ENCODE results near the gene ATXN1. TPM values are rescaled to one million over a fixed set of nuclear protein-coding genes. Genes with fewer than 3 reads are reported as not detected.

Gene ATXN1
- total and polyA plus RNA-seq, 2 experiments from 2014 or later = 4.8 to 9.1 TPM

DNA sequence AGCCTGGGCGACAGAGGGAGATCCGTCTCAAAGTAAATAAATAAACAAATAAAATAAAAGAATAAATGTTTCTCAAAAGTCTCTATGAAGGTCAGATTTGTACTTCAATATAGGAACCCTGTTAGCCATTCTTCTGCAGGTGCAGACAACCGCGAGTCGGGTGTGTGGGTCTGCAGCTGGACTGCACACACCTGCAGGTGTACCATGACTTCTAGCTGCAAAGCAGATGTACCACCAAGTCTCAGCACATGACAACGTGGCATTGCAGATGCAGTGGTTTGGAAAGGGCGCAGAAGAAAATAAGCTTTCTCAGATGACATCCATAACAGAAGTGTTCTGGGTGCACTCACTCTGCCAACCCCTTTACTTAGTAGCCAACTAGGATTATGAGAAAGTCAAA is 239.7 kb downstream of the ATXN1 start:
- Histone ChIP-seq H3K4me3 (no peak overlapping the region), H3K27me3 (ENCODE audit: insufficient read depth) (no peaks in the 10 kb centered on the region), H3K27ac (ENCODE audit: low read depth) (no peak overlapping the region), H2AFZ (no peak overlapping the region), H3F3A (replicated peaks; ENCODE audit: low read depth) (no peaks in the 10 kb centered on the region), H3K4me1 (ENCODE audit: insufficient read depth) (peaks cover 8% of the 10 kb centered on the region; the same call in 1 of the 2 replicates), H4K20me1 (replicated peaks; ENCODE audit: insufficient read depth) (no peaks in the 10 kb centered on the region), H3K4me2 (no peak overlapping the region), H3K79me2 (replicated peaks; ENCODE audit: insufficient read depth) (no peaks in the 10 kb centered on the region), H3K9me2 (ENCODE audit: insufficient read depth) (no peaks in the 10 kb centered on the region), H3K36me3 (ENCODE audit: insufficient read depth) (no peaks in the 10 kb centered on the region)
- no peaks in the 10 kb centered on the region for H3K36me3 Mint-ChIP-seq (ENCODE audit: low read depth)
- no peak overlapping the region for H3K27ac Mint-ChIP-seq
- peaks cover 2% of the 10 kb centered on the region for H3K27me3 Mint-ChIP-seq (ENCODE audit: insufficient read depth, low read depth, poor library complexity)
- H3K4me1 Mint-ChIP-seq = peaks cover 17% of the 10 kb centered on the region
- ATAC-seq (no peak), DNase-seq (ENCODE audit: low spot score) (no peak)
- no peak overlapping the region for H3K4me3 Mint-ChIP-seq
- H3K9me3 Mint-ChIP-seq = no peaks in the 10 kb centered on the region
- no peak for TF ChIP-seq NANOG (IDR thresholded peaks at IDR 0.05; ENCODE audit: borderline replicate concordance)
- no peak for TF ChIP-seq ZNF331 (CRISPR knock-in tag; IDR thresholded peaks at IDR 0.05; ENCODE audit: low read depth)
- TF ChIP-seq, protein P1, sequence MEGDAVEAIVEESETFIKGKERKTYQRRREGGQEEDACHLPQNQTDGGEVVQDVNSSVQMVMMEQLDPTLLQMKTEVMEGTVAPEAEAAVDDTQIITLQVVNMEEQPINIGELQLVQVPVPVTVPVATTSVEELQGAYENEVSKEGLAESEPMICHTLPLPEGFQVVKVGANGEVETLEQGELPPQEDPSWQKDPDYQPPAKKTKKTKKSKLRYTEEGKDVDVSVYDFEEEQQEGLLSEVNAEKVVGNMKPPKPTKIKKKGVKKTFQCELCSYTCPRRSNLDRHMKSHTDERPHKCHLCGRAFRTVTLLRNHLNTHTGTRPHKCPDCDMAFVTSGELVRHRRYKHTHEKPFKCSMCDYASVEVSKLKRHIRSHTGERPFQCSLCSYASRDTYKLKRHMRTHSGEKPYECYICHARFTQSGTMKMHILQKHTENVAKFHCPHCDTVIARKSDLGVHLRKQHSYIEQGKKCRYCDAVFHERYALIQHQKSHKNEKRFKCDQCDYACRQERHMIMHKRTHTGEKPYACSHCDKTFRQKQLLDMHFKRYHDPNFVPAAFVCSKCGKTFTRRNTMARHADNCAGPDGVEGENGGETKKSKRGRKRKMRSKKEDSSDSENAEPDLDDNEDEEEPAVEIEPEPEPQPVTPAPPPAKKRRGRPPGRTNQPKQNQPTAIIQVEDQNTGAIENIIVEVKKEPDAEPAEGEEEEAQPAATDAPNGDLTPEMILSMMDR (conservative IDR thresholded peaks at IDR 0.05; ENCODE audit: low read depth in 2 of 2) = no peak
- TF ChIP-seq STAT1 (IDR thresholded peaks at IDR 0.05; ENCODE audit: unreplicated experiment) = no peak
- no peak for TF ChIP-seq EZH2phosphoT487 (IDR thresholded peaks at IDR 0.05; ENCODE audit: unreplicated experiment)

DNA sequence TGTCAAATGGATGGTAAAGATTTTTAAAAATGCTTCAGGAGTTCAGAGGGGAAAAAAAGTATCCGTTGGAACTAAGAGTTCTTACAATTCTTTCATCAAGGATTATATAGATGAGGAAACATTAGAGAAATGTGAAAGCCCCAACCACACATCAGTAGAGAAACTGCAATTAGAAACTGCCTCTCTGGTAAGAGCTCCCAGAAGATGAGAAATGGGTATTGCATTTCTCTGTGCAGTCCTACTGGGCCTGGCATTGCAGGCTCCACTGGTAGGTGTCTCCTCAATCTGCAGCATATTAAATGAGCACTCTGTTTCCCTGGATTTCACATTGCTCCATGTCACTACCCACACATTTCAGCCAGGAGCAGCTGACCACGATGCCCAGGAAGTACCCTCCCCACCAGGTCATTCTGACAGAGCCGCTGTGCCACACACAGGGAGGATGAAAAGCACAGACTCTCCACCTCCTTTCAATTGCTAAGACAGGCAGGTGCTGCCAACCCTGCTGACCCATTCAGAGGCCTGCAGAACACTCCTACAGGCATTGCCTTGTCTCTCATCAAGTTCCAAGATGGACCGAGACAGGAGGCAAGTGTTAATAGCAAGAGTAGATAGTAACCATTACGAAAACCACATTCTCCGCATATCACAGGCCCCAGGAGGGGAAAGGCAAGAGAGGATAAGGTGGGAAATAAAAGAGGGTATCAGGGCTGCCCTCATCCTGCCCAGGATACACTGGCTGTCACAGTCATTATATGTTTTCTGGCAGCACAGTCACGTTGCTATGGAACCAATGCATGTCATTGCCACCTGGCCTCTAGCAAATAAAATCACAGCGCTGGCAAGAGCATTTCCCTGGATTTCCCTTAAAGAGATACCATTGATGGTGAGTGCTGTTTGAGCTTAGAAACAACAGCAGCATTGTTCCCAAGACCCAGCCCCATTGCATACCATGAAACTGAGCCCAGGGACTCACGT is 241.7 kb downstream of the ATXN1 start:
- H3K4me1 ChIP-seq (ENCODE audit: insufficient read depth) = peaks cover 8% of the 10 kb centered on the region; the same call in 1 of the 2 replicates
- H3K9me2 ChIP-seq (ENCODE audit: insufficient read depth) = no peaks in the 10 kb centered on the region
- no peak overlapping the region for H3K4me2 ChIP-seq
- H4K20me1 ChIP-seq (replicated peaks; ENCODE audit: insufficient read depth) = no peaks in the 10 kb centered on the region
- H3F3A ChIP-seq (replicated peaks; ENCODE audit: low read depth) = no peaks in the 10 kb centered on the region
- no peak overlapping the region for H3K4me3 ChIP-seq
- Mint-ChIP-seq H3K4me3 (no peak overlapping the region), H3K36me3 (ENCODE audit: low read depth) (no peaks in the 10 kb centered on the region), H3K4me1 (peaks cover 17% of the 10 kb centered on the region), H3K27me3 (ENCODE audit: insufficient read depth, low read depth, poor library complexity) (peaks cover 2% of the 10 kb centered on the region), H3K27ac (no peak overlapping the region), H3K9me3 (no peaks in the 10 kb centered on the region)
- H2AFZ ChIP-seq = no peak overlapping the region
- H3K27ac ChIP-seq (ENCODE audit: low read depth) = no peak overlapping the region
- DNase-seq (ENCODE audit: low spot score) (peak; percentile 44), ATAC-seq (peak; percentile 57)
- no peaks in the 10 kb centered on the region for H3K27me3 ChIP-seq (ENCODE audit: insufficient read depth)
- no peaks in the 10 kb centered on the region for H3K79me2 ChIP-seq (replicated peaks; ENCODE audit: insufficient read depth)
- H3K36me3 ChIP-seq (ENCODE audit: insufficient read depth) = no peaks in the 10 kb centered on the region
- no peak for TF ChIP-seq STAT1 (IDR thresholded peaks at IDR 0.05; ENCODE audit: unreplicated experiment)
- no peak for TF ChIP-seq EZH2 (IDR thresholded peaks at IDR 0.05; ENCODE audit: low read depth, unreplicated experiment)
- TF ChIP-seq, protein P2, sequence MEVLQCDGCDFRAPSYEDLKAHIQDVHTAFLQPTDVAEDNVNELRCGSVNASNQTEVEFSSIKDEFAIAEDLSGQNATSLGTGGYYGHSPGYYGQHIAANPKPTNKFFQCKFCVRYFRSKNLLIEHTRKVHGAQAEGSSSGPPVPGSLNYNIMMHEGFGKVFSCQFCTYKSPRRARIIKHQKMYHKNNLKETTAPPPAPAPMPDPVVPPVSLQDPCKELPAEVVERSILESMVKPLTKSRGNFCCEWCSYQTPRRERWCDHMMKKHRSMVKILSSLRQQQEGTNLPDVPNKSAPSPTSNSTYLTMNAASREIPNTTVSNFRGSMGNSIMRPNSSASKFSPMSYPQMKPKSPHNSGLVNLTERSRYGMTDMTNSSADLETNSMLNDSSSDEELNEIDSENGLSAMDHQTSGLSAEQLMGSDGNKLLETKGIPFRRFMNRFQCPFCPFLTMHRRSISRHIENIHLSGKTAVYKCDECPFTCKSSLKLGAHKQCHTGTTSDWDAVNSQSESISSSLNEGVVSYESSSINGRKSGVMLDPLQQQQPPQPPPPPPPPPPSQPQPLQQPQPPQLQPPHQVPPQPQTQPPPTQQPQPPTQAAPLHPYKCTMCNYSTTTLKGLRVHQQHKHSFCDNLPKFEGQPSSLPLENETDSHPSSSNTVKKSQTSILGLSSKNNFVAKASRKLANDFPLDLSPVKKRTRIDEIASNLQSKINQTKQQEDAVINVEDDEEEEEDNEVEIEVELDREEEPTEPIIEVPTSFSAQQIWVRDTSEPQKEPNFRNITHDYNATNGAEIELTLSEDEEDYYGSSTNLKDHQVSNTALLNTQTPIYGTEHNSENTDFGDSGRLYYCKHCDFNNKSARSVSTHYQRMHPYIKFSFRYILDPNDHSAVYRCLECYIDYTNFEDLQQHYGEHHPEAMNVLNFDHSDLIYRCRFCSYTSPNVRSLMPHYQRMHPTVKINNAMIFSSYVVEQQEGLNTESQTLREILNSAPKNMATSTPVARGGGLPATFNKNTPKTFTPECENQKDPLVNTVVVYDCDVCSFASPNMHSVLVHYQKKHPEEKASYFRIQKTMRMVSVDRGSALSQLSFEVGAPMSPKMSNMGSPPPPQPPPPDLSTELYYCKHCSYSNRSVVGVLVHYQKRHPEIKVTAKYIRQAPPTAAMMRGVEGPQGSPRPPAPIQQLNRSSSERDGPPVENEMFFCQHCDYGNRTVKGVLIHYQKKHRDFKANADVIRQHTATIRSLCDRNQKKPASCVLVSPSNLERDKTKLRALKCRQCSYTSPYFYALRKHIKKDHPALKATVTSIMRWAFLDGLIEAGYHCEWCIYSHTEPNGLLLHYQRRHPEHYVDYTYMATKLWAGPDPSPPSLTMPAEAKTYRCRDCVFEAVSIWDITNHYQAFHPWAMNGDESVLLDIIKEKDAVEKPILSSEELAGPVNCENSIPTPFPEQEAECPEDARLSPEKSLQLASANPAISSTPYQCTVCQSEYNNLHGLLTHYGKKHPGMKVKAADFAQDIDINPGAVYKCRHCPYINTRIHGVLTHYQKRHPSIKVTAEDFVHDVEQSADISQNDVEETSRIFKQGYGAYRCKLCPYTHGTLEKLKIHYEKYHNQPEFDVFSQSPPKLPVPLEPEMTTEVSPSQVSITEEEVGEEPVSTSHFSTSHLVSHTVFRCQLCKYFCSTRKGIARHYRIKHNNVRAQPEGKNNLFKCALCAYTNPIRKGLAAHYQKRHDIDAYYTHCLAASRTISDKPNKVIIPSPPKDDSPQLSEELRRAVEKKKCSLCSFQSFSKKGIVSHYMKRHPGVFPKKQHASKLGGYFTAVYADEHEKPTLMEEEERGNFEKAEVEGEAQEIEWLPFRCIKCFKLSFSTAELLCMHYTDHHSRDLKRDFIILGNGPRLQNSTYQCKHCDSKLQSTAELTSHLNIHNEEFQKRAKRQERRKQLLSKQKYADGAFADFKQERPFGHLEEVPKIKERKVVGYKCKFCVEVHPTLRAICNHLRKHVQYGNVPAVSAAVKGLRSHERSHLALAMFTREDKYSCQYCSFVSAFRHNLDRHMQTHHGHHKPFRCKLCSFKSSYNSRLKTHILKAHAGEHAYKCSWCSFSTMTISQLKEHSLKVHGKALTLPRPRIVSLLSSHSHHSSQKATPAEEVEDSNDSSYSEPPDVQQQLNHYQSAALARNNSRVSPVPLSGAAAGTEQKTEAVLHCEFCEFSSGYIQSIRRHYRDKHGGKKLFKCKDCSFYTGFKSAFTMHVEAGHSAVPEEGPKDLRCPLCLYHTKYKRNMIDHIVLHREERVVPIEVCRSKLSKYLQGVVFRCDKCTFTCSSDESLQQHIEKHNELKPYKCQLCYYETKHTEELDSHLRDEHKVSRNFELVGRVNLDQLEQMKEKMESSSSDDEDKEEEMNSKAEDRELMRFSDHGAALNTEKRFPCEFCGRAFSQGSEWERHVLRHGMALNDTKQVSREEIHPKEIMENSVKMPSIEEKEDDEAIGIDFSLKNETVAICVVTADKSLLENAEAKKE (CRISPR knock-in tag; IDR thresholded peaks at IDR 0.05) = no peak
- TF ChIP-seq, protein P3, sequence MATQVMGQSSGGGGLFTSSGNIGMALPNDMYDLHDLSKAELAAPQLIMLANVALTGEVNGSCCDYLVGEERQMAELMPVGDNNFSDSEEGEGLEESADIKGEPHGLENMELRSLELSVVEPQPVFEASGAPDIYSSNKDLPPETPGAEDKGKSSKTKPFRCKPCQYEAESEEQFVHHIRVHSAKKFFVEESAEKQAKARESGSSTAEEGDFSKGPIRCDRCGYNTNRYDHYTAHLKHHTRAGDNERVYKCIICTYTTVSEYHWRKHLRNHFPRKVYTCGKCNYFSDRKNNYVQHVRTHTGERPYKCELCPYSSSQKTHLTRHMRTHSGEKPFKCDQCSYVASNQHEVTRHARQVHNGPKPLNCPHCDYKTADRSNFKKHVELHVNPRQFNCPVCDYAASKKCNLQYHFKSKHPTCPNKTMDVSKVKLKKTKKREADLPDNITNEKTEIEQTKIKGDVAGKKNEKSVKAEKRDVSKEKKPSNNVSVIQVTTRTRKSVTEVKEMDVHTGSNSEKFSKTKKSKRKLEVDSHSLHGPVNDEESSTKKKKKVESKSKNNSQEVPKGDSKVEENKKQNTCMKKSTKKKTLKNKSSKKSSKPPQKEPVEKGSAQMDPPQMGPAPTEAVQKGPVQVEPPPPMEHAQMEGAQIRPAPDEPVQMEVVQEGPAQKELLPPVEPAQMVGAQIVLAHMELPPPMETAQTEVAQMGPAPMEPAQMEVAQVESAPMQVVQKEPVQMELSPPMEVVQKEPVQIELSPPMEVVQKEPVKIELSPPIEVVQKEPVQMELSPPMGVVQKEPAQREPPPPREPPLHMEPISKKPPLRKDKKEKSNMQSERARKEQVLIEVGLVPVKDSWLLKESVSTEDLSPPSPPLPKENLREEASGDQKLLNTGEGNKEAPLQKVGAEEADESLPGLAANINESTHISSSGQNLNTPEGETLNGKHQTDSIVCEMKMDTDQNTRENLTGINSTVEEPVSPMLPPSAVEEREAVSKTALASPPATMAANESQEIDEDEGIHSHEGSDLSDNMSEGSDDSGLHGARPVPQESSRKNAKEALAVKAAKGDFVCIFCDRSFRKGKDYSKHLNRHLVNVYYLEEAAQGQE (IDR thresholded peaks at IDR 0.05; ENCODE audit: unreplicated experiment) = no peak
- TF ChIP-seq NANOG (IDR thresholded peaks at IDR 0.05; ENCODE audit: borderline replicate concordance) = no peak

All from GM23338 (cell line).